GM21515 (cell line): Measurements from ENCODE around the gene LYSMD2.

Experiments used
- ATAC-seq: cut with Tn5 transposase; IDR thresholded peaks from one replicate; pipeline ENCODE4 v1.9.1; 2021; ENCODE audit not compliant: unreplicated experiment

The LYSMD2 gene

DNA sequence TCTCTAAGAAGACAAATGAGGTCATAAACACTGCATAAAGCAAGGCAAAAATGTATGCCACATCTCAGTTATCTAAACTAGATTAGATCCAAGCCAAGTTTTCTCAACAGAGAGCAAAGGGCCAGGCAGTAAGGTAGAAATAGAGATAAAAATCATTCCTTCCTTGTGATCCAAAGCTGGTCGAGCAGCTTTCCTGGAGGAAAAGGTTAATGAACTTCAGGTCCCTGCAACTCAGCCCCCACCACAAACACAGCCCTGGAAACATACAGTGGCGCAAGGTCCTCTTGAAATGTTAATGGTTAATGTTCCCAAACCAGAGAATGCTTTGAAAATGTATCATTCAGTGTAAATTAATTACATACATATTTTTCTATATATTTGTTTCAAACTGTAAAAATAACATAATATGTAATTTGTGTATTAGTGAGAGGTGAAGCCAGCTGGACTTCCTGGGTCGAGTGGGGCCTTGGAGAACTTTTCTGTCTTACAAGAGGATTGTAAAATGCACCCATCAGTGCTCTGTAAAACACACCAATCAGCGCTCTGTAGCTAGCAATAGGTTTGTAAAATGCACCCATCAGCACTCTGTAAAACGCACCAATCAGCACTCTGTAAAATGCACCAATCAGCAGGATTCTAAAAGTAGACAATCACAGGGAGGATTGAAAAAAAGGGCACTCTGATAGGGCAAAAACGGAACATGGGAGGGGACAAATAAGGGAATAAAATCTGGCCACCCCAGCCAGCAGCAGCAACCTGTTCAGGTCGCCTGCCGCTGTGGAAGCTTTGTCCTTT lies 17.1 kb downstream of the LYSMD2 start:
- no peak for ATAC-seq

DNA sequence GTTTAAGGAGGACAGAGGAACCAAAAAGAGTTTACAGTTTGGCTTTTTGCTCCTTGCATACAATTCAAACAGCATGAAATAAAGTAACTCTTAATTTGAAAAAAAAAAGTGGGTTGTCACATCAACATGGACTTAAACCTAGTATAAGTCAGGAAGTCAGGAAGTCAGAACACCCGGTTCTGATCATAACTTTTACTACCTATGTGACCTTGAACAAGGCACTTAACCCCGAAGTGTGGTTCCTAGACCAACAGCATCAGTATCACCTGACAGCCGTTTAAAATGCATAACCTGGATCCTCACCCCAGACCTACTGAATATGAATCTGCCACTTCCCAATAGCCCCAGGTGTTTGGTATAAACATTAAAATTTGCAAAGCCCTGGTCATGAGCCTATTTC lies 18.7 kb downstream of the LYSMD2 start:
- no peak for ATAC-seq

DNA sequence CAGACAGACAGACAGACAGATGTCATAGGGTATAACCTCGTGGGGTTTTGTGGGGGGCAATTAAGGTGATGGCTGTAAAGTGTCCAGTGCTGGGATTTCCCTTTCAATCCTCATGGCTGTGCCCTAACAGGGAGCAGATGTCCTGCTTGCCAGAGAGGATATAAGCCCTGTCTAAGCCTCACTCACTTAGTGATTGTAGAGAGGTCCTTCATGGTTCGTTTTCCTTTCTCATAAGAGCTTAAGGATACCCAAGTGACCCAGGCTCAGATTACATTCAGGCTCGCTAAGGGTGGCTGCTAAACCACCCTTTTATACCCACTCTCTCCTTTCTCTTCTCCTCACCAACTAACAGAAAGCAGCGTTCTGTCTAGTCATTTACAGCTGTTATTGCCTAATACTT lies 19.2 kb downstream of the LYSMD2 start:
- ATAC-seq: no peak

DNA sequence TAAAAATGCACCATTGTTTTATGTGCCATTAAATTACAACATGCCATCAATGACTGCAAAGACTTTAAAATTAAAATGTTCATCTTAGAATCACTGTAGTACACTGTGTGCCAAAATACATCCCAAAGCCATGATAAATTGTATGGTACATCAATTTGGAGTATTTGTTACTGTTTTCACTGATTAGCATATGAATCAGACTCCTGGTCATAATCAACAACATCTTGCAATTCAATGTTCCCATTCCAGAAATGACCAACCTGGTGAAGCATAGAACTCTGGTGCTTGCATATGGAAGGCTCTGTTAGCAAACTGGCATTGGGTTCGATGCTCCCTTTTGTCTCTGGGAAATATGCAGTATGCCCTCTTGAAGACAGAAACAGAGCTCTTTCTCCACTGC lies 22.5 kb downstream of the LYSMD2 start:
- no peak for ATAC-seq

DNA sequence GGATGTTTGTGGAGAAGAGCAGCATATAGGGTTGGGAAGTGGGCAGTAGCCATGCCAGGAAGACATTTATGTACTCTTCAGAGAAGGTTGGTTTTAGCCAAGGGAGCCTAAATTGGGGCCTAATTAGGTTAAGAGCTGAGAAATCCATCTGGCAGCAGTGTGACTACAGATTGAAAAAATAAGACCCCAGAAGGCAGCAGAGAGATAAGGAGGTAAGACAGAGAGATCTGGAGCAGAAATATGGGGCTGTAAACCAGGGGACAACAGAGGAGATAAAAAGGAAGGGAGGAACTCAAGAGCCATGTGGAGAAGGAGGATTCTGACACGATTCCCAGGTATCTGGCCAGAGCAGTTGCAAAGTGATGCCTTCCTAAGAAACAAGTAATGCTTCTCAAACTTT lies 23.3 kb downstream of the LYSMD2 start:
- ATAC-seq: no peak

DNA sequence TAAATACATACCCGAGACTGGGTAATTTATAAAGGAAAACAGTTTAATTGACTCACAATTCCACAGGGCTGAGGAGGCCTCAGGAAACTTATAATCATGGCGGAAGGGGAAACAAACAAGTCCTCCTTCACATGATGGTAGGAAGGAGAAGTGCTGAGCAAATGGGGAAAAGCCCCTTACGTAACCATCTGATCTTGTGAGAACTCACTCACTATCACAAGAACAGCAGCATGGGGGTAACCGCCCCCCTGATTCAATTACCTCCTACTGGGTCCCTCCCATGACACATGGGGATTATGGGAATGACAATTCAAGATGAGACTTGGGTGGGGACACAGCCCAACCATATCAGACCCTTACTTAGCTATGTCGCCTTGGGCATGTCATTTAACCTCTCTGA lies 28.4 kb downstream of the LYSMD2 start:
- no peak for ATAC-seq

DNA sequence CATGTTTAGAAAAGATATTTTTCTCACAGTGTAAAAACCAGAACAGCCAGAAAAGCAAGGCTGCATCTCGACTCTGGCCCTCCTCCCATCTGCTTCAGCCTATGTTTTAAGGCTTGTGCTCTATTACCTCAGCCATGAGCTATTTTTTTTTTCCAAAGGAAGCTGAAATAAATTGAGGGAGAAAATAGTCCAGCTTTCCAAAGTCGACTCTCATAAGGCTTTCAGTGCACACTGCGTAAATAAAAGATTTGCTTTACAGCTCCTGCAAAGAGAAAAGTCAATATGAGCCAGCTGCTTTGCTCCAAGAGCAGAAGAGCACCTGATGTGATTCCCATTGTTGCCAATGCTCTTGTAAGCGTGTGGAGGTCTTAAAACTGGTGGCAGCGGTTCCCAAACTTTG lies 29.4 kb downstream of the LYSMD2 start:
- no peak for ATAC-seq

DNA sequence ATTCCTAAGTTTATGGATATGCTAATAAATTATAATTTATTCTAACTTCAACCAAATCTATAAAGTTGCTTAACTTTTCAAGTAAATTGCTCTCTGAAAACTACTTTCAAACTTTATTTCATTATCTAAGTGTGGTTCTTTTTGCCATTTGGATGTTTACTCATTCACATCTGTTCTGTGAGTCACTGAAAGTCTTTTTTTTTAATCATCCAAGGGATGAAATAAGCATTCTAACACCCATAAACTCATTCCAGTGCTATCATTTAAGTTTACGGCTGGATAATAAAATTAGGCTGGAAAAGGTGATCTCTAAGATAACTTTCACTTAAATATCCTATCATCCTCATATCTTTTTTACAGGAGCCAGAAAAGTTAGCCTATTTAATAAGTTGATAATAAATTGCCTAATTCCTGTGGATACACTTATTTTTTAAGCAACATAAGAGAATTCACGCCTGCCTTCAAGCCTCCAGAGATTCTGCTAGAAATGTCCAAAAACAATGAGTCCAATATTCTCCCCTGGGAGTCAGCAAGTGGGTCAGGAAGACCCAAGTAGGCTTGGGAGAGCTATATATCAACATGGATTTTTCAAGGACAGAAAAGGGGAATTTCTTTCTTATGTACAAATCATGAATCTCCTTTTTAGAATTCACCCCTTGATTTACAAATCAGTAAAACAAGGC lies 30.4 kb downstream of the LYSMD2 start:
- no peak for ATAC-seq

DNA sequence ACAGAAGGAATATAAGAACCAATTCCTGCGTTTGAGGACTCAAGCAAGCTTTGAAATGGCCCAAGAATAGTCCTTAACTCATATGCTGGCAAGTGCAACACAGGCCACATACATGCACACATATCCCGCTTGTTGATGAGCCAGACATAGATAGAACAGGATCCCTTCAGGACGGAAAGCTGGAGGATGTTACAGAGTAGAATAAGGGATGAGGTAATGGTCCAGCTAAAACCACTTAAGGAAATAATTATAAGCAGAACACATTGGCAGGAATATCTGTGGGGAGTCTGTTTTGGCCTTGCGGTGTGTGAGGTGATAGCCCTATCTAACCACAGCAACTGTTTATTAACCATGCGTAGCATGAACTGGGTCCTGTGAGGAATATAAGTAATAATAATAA lies 31.2 kb downstream of the LYSMD2 start:
- ATAC-seq: no peak

DNA sequence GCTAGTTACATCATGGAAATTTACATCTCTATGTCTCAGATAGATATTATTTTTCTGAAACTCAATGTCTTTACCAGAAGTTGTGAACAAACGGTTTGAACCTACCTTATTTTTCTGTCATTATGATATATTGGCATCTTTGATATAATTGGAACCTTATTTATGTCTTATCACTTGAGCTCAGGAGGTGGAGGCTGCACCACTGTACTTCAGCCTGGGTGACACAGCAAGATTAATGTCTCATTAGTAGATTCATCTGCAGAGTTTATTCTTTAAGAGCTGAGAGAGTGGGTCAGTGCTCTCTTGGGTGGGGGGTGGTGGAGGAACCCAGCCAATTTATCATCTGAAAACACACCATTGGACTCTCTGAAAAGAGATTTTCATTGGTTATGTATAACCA lies 34.7 kb downstream of the LYSMD2 start:
- ATAC-seq: no peak

DNA sequence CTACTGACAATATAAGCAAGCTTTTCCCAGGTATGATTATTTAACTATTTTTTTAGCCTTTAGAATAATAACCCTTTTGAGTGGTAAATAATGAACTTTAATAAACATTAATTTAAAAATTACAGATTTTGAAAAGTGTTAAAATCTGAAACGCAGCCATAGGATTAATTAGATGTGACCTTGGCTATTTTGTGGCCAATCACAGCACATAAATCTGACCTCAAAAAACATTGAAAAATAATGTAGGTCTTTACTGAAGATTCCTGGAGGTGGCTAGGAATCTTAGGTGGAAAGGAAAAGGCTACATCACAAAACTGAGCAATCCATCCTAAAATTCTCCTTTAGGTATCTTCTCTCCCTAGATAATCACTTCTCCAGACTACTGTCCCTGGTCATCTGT lies 38.1 kb downstream of the LYSMD2 start:
- no peak for ATAC-seq

DNA sequence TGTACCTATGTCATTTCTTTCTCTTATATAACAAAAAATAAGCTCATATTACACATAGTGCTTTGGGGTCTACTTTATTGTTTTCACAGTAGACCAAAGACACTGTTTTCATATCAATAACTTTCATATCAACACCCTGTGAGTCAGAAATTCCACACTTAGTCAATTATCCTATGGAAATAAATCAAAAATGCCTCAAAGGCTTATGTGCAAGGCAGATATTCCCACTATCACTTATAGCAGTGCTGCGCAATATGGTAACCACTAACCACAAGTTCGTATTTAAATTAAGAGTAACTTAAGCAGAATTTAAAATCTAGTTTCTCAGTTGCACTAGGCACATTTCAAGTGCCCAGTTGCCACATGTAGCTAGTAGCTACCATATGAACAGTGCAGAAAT lies 40.3 kb downstream of the LYSMD2 start:
- ATAC-seq: no peak

DNA sequence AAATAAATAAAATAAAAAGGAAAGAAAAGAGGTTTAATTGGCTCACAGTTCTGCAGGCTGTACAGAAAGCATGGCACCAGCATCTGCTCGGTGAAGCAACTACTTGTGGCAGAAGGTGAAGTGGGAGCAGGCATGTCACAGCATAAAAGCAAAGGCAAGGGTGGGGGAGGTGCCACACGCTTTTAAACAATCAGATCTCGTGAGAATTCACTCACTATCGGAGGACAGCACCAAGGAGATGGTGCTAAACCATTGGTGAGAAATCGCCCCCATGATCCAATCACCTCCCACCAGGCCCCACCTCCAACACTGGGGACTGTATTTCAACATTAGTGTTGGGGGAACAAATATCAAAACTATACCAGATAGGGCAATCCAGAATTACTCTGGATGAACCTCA lies 40.9 kb downstream of the LYSMD2 start:
- no peak for ATAC-seq

DNA sequence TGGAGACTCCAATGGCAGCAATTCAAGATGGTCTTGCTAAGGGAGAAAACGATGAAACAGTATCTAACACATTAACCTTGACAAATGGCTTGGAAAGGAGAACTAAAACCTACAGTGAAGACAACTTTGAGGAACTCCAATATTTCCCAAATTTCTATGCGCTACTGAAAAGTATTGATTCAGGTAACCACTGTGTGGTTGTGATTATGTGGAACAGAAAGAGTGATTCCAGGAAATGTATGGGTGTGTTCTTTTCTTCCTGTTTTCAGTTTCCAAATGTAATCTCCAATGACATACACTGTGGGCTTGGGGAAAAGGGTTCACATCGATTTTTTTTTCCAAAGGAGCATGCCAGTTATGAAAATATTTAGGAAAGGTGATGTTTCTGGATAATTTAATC lies 45.3 kb downstream of the LYSMD2 start:
- no peak for ATAC-seq

DNA sequence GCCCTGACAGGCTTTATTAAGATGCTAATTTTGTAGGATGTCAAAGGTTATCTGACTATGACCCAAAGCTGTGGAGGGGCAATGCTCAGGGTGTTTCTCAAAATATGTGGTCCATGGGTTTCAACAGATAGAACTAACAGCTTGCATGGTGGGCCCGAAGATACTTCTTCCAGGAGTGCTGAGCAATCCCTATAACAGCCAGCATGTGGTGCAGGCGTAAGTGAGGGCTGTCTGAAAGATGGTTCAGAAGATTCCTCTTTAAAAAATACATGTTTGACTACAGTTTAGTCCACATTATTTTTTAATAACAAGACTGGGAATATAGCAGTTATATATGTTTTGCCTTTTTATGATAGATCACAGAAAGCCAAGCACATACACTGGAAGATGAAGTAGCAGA lies 48.6 kb downstream of the LYSMD2 start:
- no peak for ATAC-seq

DNA sequence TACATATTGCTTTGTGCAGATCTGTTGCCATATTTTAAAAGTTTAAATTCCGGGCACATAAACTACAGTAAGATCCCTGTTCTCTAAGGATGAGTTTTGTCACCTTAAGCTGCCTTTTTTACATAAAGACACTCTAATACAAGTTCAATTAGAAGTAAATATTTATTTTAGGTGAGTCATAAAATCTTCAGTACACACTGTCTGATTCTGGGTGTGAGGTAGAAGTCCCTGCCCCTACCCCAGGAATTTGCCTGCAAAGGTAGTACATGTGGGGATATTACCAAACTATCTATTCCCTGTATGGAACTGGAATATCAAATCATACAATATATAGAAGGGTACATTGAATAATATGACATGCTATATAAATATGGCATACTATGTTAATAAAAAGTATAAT lies 49.9 kb downstream of the LYSMD2 start:
- ATAC-seq: no peak

DNA sequence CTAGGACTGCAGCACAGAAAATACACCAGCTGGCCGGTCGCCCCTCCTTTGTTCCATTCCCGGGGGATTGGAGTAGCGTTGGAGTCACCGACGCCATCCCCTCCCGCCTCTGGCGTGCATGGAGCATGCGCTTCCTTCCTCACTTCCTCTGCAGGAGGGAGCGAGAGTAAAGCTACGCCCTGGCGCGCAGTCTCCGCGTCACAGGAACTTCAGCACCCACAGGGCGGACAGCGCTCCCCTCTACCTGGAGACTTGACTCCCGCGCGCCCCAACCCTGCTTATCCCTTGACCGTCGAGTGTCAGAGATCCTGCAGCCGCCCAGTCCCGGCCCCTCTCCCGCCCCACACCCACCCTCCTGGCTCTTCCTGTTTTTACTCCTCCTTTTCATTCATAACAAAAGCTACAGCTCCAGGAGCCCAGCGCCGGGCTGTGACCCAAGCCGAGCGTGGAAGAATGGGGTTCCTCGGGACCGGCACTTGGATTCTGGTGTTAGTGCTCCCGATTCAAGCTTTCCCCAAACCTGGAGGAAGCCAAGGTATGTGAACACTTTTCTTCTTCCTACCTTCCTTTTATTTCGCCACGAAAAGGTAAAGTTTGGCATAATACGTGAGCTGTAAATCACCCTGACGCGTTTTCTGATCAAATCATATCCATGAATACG lies 56.0 kb downstream of the LYSMD2 start, which contains the start of gene SCG3:
Gene SCG3 (plus strand): TSS at position 201 of the 661 bp plus-strand sequence. CDS start 253 bp downstream, at position 454.
- no peak for ATAC-seq

DNA sequence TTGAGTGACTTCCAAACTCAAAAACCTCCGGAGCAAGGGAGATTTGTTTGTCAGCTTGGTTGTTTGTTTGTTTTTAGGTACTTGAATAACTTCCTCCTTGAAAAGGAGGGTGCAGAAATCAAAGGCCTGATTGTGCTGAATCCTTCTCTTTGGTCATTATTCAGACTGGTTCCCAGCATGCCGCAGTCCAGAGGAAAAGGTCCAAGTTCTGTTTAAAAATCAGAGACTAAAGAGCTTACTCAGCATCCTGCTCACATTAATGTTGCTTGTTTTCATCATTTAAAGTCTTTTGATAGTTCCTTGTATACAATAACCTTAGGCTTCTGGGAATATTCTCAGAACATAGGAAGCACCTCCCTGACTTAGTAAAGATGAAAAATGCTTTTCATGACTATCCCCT lies 57.1 kb downstream of the LYSMD2 start:
- no peak for ATAC-seq

DNA sequence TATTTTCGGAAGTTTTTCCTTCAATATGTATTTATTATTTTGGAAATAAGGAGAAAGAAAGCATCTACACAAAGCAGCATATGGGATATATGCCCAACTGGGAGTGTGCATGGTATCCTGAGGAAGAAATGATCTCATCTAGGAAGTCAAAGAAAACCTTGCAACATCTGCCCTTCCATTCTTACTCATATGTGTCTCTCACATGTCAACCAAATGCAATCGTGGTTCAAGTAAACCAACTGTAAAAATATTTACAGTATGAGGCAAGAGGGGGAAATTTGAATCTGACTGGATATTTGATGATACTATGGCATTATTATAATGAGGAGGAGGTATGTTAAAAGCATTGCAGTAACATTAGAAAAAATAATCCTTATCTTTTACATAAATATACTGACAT lies 59.4 kb downstream of the LYSMD2 start:
- no peak for ATAC-seq

DNA sequence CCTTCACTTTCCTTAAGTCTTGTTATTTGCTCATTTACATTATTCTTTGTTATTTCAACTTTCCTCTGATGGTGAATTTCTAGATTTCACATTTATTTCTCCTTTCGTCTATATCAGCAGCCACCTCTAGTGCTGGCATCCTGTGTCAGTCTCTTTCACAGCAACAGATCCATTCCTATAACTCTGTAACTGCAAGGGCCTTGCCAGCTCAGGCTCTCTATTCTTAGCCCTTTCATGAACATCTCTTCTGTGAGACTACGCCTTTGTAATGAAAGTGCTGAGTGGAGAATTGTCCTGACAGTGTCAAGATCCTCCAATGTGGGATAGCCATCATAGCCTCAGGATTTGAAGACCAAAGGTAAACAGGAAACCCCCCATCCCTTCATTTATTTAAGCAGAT lies 60.0 kb downstream of the LYSMD2 start:
- ATAC-seq: no peak

DNA sequence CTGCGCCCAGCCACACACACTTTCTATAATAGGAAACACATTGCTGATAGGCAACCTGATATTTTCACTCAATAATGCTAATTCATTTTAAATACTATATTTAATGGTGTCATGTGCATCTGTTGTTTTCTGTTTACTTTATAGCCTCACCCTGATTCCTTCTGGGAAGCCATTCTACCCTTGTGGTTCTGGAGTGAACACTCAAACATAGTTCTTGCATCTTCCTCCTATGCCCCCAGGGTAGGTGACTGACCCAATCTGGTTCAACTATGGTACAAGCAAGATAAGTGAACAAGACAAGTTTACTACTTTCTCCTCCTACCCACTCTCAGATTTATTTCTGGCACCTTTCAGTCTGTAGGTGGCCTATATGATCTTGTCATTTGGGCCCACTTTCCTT lies 60.4 kb downstream of the LYSMD2 start:
- ATAC-seq: no peak

DNA sequence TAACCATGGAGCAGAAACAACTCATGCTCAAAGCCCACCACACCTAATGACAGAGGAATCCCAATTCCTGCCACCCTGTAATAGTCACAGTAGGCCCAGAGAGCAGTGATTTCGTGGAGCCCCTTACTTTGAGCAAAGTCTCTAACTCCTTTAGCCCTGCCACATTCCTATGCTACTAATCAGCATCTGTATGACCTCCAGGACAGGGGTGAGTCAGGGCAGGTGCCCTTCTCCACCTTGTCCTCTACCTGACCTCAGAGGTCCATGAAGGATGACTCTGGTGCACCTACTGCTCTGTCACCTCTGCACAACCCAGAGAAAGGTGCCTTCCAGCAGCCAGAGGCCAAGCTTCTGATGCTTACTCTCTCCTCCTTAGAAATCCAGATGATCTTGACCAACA lies 62.2 kb downstream of the LYSMD2 start:
- ATAC-seq: no peak
